ENCODE measurements around the gene BSG. TPM values are rescaled to one million over a fixed set of nuclear protein-coding genes. Genes with fewer than 3 reads are reported as not detected.

Gene BSG
- total and polyA plus RNA-seq, 11 donors: 727 to 2,989 (median 1,462) TPM

- DNase-seq (peak in 1 of 5 donors; percentile 61), ATAC-seq (peak in 1 of 4 donors; percentile 8)
- no peak for TF ChIP-seq POLR2A (IDR thresholded peaks at IDR 0.05)
- TF ChIP-seq CTCF (IDR thresholded peaks at IDR 0.05): no peak
- no peak overlapping the region for H3K27ac ChIP-seq
- no peaks in the 10 kb centered on the region for H3K36me3 ChIP-seq
- intact Hi-C loops (cut with DNase I): loop anchor here in 2 of 10 donors (10.0 kb wide), 1 partner anchor 186 kb away; no protein-coding TSS in a partner anchor
- 73 to 88% (median 78%) methylated on average over 26 to 52 of the region's 52 CpGs for WGBS, 4 donors
- no peak overlapping the region for H3K4me3 ChIP-seq
- H3K27me3 ChIP-seq: no peaks in the 10 kb centered on the region
- H3K9me3 ChIP-seq: no peaks in the 10 kb centered on the region
- peaks cover 0 to 11% (median 0%) of the 10 kb centered on the region in 12 donors for H3K4me1 ChIP-seq
Observed at GRCh38 chr19:548886-549830, 23.2 kb upstream of the BSG start.

- Histone ChIP-seq H3K36me3 (no peaks in the 10 kb centered on the region), H3K27ac (peak overlapping the region in 1 of 12 donors; percentile 4), H3K4me3 (no peak overlapping the region), H3K4me1 (peaks cover 0 to 30% (median 12%) of the 10 kb centered on the region in 12 donors), H3K9me3 (no peaks in the 10 kb centered on the region), H3K27me3 (no peaks in the 10 kb centered on the region)
- WGBS, 4 donors: 57 to 78% (median 66%) methylated on average over 20 of the region's 20 CpGs
- intact Hi-C loops (cut with DNase I): loop anchor here in 1 of 10 donors (10.0 kb wide), 1 partner anchor 180 kb away; no protein-coding TSS in a partner anchor
- DNase-seq (peak in 2 of 5 donors; percentile 21 to 25), ATAC-seq (peak in 1 of 4 donors; percentile 14)
- TF ChIP-seq POLR2A (IDR thresholded peaks at IDR 0.05): no peak
- no peak for TF ChIP-seq CTCF (IDR thresholded peaks at IDR 0.05)
Observed at GRCh38 chr19:554817-555216, 17.6 kb upstream of the BSG start.

- ATAC-seq (no peak), DNase-seq (peak in 1 of 5 donors; percentile 21)
- no peak overlapping the region for H3K4me3 ChIP-seq
- H3K27me3 ChIP-seq: no peaks in the 10 kb centered on the region
- H3K27ac ChIP-seq: peak overlapping the region in 7 of 12 donors; percentile 5 to 69 (median 39)
- no peaks in the 10 kb centered on the region for H3K36me3 ChIP-seq
- TF ChIP-seq CTCF (IDR thresholded peaks at IDR 0.05) (no peak), POLR2A (IDR thresholded peaks at IDR 0.05) (no peak)
- peaks cover 0 to 30% (median 12%) of the 10 kb centered on the region in 12 donors for H3K4me1 ChIP-seq
- intact Hi-C loops (cut with DNase I): loop anchor here in 1 of 10 donors (10.0 kb wide), 1 partner anchor 179 kb away; no protein-coding TSS in a partner anchor
- H3K9me3 ChIP-seq: no peaks in the 10 kb centered on the region
- whole genome bisulfite sequencing, 4 donors: 82 to 96% (median 92%) methylated on average over 10 to 14 of the region's 14 CpGs
Observed at GRCh38 chr19:555474-555808, 17.0 kb upstream of the BSG start.

All from heart left ventricle (tissue), 16 donors.